Measurements from ENCODE around the gene ST6GALNAC1. TPM values are rescaled to one million over a fixed set of nuclear protein-coding genes. Genes with fewer than 3 reads are reported as not detected.

Gene ST6GALNAC1
- polyA plus RNA-seq, 3 donors, result not detected

GRCh38 chr17:76633628-76634328, 9.8 kb downstream of the ST6GALNAC1 start:
- Histone ChIP-seq H3K4me1 (ENCODE audit: control insufficient read depth in 1 of 2, insufficient read depth in 2 of 2, low read length in 2 of 2) (no peaks in the 10 kb centered on the region), H3K4me2 (replicated peaks; ENCODE audit: extremely low read depth, low read length, poor library complexity, severe bottlenecking) (no peak overlapping the region), H3K27ac (ENCODE audit: low read depth in 1 of 2, low read length in 2 of 2) (no peak overlapping the region), H3K27me3 (ENCODE audit: control insufficient read depth in 2 of 2, insufficient read depth in 2 of 2, low read length in 2 of 2) (no peaks in the 10 kb centered on the region), H4K20me1 (ENCODE audit: insufficient read depth, low read length) (no peaks in the 10 kb centered on the region), H3K36me3 (replicated peaks in 1 of 2; ENCODE audit: control insufficient read depth in 1 of 2, insufficient read depth in 2 of 2, low read length in 2 of 2) (no peaks in the 10 kb centered on the region), H3K9me3 (replicated peaks in 1 of 2; ENCODE audit: control insufficient read depth in 1 of 2, insufficient read depth in 1 of 2, low read length in 2 of 2) (no peaks in the 10 kb centered on the region), H3K4me3 (replicated peaks in 1 of 3; ENCODE audit: low read depth in 2 of 3, low read length in 3 of 3) (no peak overlapping the region), H3K79me2 (ENCODE audit: insufficient read depth, low read length) (no peaks in the 10 kb centered on the region), H2AFZ (ENCODE audit: insufficient read depth, low read depth, low read length, poor library complexity, severe bottlenecking) (no peak overlapping the region), H3K9ac (ENCODE audit: insufficient read depth, low read length, poor library complexity, severe bottlenecking) (no peak overlapping the region)
- TF ChIP-seq CTCF (IDR thresholded peaks at IDR 0.05), result no peak
- WGBS (ENCODE audit: insufficient coverage), result 95% methylated on average over 11 of the region's 14 CpGs
- no peaks in the 10 kb centered on the region for H3K36me3 Mint-ChIP-seq
- no peaks in the 10 kb centered on the region for H3K9me3 Mint-ChIP-seq
- peaks cover 0 to 10% (median 2%) of the 10 kb centered on the region in 3 donors for H3K27me3 Mint-ChIP-seq (ENCODE audit: low read depth in 3 of 3)
- DNase-seq, result no peak
- H3K4me1 Mint-ChIP-seq, result no peaks in the 10 kb centered on the region
- no peak overlapping the region for H3K4me3 Mint-ChIP-seq
- intact Hi-C loops (cut with micrococcal nuclease), result no loop called here
- H3K27ac Mint-ChIP-seq, result no peak overlapping the region

GRCh38 chr17:76631821-76632565, 11.6 kb downstream of the ST6GALNAC1 start:
- Mint-ChIP-seq H3K4me3 (no peak overlapping the region), H3K27ac (no peak overlapping the region), H3K36me3 (no peaks in the 10 kb centered on the region), H3K4me1 (no peaks in the 10 kb centered on the region), H3K27me3 (ENCODE audit: low read depth in 3 of 3) (peaks cover 4 to 7% (median 6%) of the 10 kb centered on the region in 3 donors), H3K9me3 (no peaks in the 10 kb centered on the region)
- no peak for DNase-seq
- Histone ChIP-seq H3K27ac (ENCODE audit: low read depth in 1 of 2, low read length in 2 of 2) (no peak overlapping the region), H3K4me1 (ENCODE audit: control insufficient read depth in 1 of 2, insufficient read depth in 2 of 2, low read length in 2 of 2) (no peaks in the 10 kb centered on the region), H3K36me3 (replicated peaks in 1 of 2; ENCODE audit: control insufficient read depth in 1 of 2, insufficient read depth in 2 of 2, low read length in 2 of 2) (no peaks in the 10 kb centered on the region), H3K27me3 (ENCODE audit: control insufficient read depth in 2 of 2, insufficient read depth in 2 of 2, low read length in 2 of 2) (no peaks in the 10 kb centered on the region), H2AFZ (ENCODE audit: insufficient read depth, low read depth, low read length, poor library complexity, severe bottlenecking) (no peak overlapping the region), H4K20me1 (ENCODE audit: insufficient read depth, low read length) (no peaks in the 10 kb centered on the region), H3K79me2 (ENCODE audit: insufficient read depth, low read length) (no peaks in the 10 kb centered on the region), H3K9me3 (replicated peaks in 1 of 2; ENCODE audit: control insufficient read depth in 1 of 2, insufficient read depth in 1 of 2, low read length in 2 of 2) (no peaks in the 10 kb centered on the region), H3K4me3 (replicated peaks in 1 of 3; ENCODE audit: low read depth in 2 of 3, low read length in 3 of 3) (no peak overlapping the region), H3K9ac (ENCODE audit: insufficient read depth, low read length, poor library complexity, severe bottlenecking) (no peak overlapping the region), H3K4me2 (replicated peaks; ENCODE audit: extremely low read depth, low read length, poor library complexity, severe bottlenecking) (no peak overlapping the region)
- 96% methylated on average over 7 of the region's 10 CpGs for WGBS (ENCODE audit: insufficient coverage)
- no peak for TF ChIP-seq CTCF (IDR thresholded peaks at IDR 0.05)
- intact Hi-C loops (cut with micrococcal nuclease), result no loop called here
